Measurements from ENCODE around the gene COPS9. TPM values are rescaled to one million over a fixed set of nuclear protein-coding genes. Genes with fewer than 3 reads are reported as not detected.

The COPS9 gene
- total and polyA plus RNA-seq, 7 experiments from 2014 or later = 53.7 to 297 (median 75.6) TPM

DNA sequence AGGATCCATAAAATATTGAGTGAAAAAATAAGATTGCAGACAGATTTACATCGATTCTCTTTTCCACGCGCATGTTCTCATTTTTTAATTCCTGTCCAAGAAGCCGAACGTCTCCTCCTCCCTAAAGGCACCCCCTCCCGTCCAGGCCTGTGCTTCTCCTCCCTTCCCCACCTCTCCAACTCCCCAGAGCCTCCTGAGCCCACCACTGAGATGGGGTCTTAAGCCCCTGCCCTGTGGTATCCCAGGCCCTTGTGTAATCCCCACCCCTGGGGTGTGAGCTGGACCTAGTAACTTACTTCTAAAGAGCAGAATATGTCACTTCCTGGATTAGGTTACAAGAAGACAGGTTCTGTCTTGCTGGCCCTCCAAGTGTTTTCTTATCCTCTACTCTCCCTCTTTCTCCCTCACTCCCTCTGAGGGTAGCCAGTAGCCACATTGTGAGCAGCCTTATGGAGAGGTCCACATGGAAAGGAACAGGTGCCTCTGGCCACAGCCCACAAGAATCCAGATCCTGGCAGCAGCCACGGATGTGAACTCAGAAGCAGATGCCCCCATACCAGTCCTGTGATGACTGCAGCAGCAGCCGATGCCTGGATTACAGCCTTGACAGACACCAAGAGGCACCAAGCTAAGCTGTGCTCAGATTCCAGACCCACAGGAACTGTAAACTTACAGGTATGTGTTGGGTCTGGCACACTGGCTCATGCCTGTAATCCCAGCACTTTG, 44.0 kb upstream of the COPS9 start:
- Mint-ChIP-seq H3K4me1 (no peaks in the 10 kb centered on the region), H3K4me3 (no peak overlapping the region), H3K27me3 (peaks cover 12 to 36% (median 18%) of the 10 kb centered on the region in 5 donors), H3K9me3 (no peaks in the 10 kb centered on the region), H3K27ac (no peak overlapping the region), H3K36me3 (no peaks in the 10 kb centered on the region)
- Histone ChIP-seq H3K36me3 (ENCODE audit: control insufficient read depth in 2 of 3, insufficient read depth in 3 of 3, low read length in 3 of 3) (no peaks in the 10 kb centered on the region), H3K27me3 (ENCODE audit: control insufficient read depth in 2 of 2, insufficient read depth in 2 of 2, low read length in 2 of 2) (peaks cover 0 to 3% of the 10 kb centered on the region in 2 donors), H3K27ac (ENCODE audit: low read depth, low read length) (no peak overlapping the region), H3K4me3 (ENCODE audit: low read length) (no peak overlapping the region), H3K9me3 (ENCODE audit: control insufficient read depth in 2 of 3, low read length in 3 of 3) (no peaks in the 10 kb centered on the region), H3K4me1 (ENCODE audit: control insufficient read depth in 2 of 2, insufficient read depth in 2 of 2, low read length in 2 of 2) (no peaks in the 10 kb centered on the region)
- intact Hi-C loops (cut with micrococcal nuclease) = no loop called here
- ATAC-seq = no peak
- CTCF ChIA-PET = no interaction called here
- POLR2A ChIA-PET = no interaction called here
- DNase-seq = no peak

- ChIA-PET CTCF (no interaction called here), POLR2A (no interaction called here)
- Histone ChIP-seq H3K4me1 (ENCODE audit: control insufficient read depth in 2 of 2, insufficient read depth in 2 of 2, low read length in 2 of 2) (no peaks in the 10 kb centered on the region), H3K27ac (ENCODE audit: low read depth, low read length) (no peak overlapping the region), H3K36me3 (ENCODE audit: control insufficient read depth in 2 of 3, insufficient read depth in 3 of 3, low read length in 3 of 3) (no peaks in the 10 kb centered on the region), H3K4me3 (ENCODE audit: low read length) (no peak overlapping the region), H3K27me3 (ENCODE audit: control insufficient read depth in 2 of 2, insufficient read depth in 2 of 2, low read length in 2 of 2) (peaks cover 0 to 3% of the 10 kb centered on the region in 2 donors), H3K9me3 (ENCODE audit: control insufficient read depth in 2 of 3, low read length in 3 of 3) (no peaks in the 10 kb centered on the region)
- H3K9me3 Mint-ChIP-seq = no peaks in the 10 kb centered on the region
- H3K27ac Mint-ChIP-seq = no peak overlapping the region
- DNase-seq (no peak), ATAC-seq (no peak)
- H3K4me3 Mint-ChIP-seq = no peak overlapping the region
- peaks cover 12 to 41% (median 19%) of the 10 kb centered on the region in 5 donors for H3K27me3 Mint-ChIP-seq
- intact Hi-C loops (cut with micrococcal nuclease) = no loop called here
- H3K4me1 Mint-ChIP-seq = no peaks in the 10 kb centered on the region
- H3K36me3 Mint-ChIP-seq = no peaks in the 10 kb centered on the region
Measured at GRCh38 chr2:240179186-240179815, 43.2 kb upstream of the COPS9 start.

DNA sequence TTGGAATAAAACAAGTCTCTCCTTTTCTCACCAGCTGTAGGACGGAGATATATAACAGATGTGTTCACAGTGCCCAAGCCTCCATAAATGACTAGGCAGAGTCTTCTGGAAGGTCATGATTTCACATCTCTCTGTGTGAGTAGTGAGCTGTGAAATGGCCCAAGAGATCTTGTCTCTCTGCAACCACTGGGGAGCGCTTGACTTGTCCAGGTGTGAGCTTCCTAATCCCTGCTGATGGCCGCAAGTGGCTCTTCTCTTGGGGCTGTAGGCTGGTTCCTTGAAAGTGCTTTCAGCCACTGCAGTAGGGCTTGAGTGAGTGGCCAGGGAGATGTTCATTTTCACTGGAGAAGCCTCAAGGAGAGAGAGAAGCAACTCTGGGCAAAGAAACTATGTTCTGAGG, 42.5 kb upstream of the COPS9 start:
- ChIA-PET CTCF (no interaction called here), POLR2A (no interaction called here)
- Histone ChIP-seq H3K4me1 (ENCODE audit: control insufficient read depth in 2 of 2, insufficient read depth in 2 of 2, low read length in 2 of 2) (no peaks in the 10 kb centered on the region), H3K27ac (ENCODE audit: low read depth, low read length) (no peak overlapping the region), H3K27me3 (ENCODE audit: control insufficient read depth in 2 of 2, insufficient read depth in 2 of 2, low read length in 2 of 2) (peaks cover 0 to 3% of the 10 kb centered on the region in 2 donors), H3K9me3 (ENCODE audit: control insufficient read depth in 2 of 3, low read length in 3 of 3) (no peaks in the 10 kb centered on the region), H3K4me3 (ENCODE audit: low read length) (no peak overlapping the region), H3K36me3 (ENCODE audit: control insufficient read depth in 2 of 3, insufficient read depth in 3 of 3, low read length in 3 of 3) (no peaks in the 10 kb centered on the region)
- H3K4me3 Mint-ChIP-seq = no peak overlapping the region
- H3K9me3 Mint-ChIP-seq = no peaks in the 10 kb centered on the region
- no peaks in the 10 kb centered on the region for H3K36me3 Mint-ChIP-seq
- ATAC-seq (no peak), DNase-seq (no peak)
- H3K4me1 Mint-ChIP-seq = no peaks in the 10 kb centered on the region
- peaks cover 12 to 43% (median 21%) of the 10 kb centered on the region in 5 donors for H3K27me3 Mint-ChIP-seq
- H3K27ac Mint-ChIP-seq = no peak overlapping the region
- intact Hi-C loops (cut with micrococcal nuclease) = no loop called here

- ChIA-PET POLR2A (no interaction called here), CTCF (no interaction called here)
- peaks cover 0 to 38% (median 15%) of the 10 kb centered on the region in 5 donors for H3K27me3 Mint-ChIP-seq
- intact Hi-C loops (cut with micrococcal nuclease) = no loop called here
- Histone ChIP-seq H3K4me1 (ENCODE audit: control insufficient read depth in 2 of 2, insufficient read depth in 2 of 2, low read length in 2 of 2) (no peaks in the 10 kb centered on the region), H3K9me3 (ENCODE audit: control insufficient read depth in 2 of 3, low read length in 3 of 3) (no peaks in the 10 kb centered on the region), H3K4me3 (ENCODE audit: low read length) (no peak overlapping the region), H3K36me3 (ENCODE audit: control insufficient read depth in 2 of 3, insufficient read depth in 3 of 3, low read length in 3 of 3) (no peaks in the 10 kb centered on the region), H3K27me3 (ENCODE audit: control insufficient read depth in 2 of 2, insufficient read depth in 2 of 2, low read length in 2 of 2) (peaks cover 0 to 3% of the 10 kb centered on the region in 2 donors), H3K27ac (ENCODE audit: low read depth, low read length) (no peak overlapping the region)
- H3K9me3 Mint-ChIP-seq = no peaks in the 10 kb centered on the region
- H3K36me3 Mint-ChIP-seq = no peaks in the 10 kb centered on the region
- DNase-seq (no peak), ATAC-seq (no peak)
- H3K4me1 Mint-ChIP-seq = no peaks in the 10 kb centered on the region
- H3K27ac Mint-ChIP-seq = no peak overlapping the region
- no peak overlapping the region for H3K4me3 Mint-ChIP-seq
Measured at GRCh38 chr2:240174496-240174895, 38.4 kb upstream of the COPS9 start.

DNA sequence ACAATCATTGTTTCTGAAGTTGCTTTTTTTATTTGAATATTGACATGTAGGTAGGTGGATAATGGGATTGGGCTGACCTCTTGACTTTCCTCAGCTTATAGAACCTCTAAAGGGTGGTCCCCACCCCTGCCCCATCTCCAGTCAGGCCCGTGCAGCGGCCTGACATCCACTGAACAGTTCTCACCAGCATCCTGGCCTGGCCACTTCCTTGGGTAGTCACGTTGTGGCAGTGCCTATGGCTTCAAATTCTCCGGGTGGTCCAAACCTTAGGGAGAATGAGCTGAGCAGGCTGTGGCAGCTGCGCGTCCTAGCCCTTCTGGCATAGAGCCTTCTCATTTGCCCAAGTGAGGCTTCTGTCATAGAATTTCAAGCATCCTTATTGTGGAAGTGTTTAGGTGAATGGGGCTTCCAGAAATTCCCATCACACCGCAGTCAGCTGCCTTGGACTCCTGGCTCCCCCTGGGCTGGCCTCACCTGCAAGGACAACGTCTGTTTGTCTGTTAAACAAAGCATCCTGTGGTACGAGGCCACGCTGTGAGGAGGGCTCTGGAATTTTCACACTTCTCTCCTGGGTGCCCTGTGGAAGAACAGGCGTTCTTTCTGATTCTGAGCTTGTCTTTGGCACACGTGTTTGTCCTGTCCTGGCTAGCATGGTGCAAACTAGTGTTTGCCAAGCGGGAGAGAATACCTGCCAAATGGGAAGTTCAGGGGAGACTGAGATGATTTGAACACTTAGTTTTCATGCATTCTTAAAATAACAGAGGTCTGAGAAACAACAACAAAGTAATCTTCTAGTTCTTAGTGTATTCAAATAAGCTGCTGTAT, 36.2 kb upstream of the COPS9 start:
- H3K4me1 Mint-ChIP-seq = no peaks in the 10 kb centered on the region
- Histone ChIP-seq H3K4me3 (ENCODE audit: low read length) (no peak overlapping the region), H3K9me3 (ENCODE audit: control insufficient read depth in 2 of 3, low read length in 3 of 3) (no peaks in the 10 kb centered on the region), H3K27ac (ENCODE audit: low read depth, low read length) (no peak overlapping the region), H3K27me3 (ENCODE audit: control insufficient read depth in 2 of 2, insufficient read depth in 2 of 2, low read length in 2 of 2) (peaks cover 0 to 3% of the 10 kb centered on the region in 2 donors), H3K4me1 (ENCODE audit: control insufficient read depth in 2 of 2, insufficient read depth in 2 of 2, low read length in 2 of 2) (no peaks in the 10 kb centered on the region), H3K36me3 (ENCODE audit: control insufficient read depth in 2 of 3, insufficient read depth in 3 of 3, low read length in 3 of 3) (no peaks in the 10 kb centered on the region)
- H3K27me3 Mint-ChIP-seq = peaks cover 0 to 33% (median 10%) of the 10 kb centered on the region in 5 donors
- intact Hi-C loops (cut with micrococcal nuclease) = no loop called here
- ChIA-PET CTCF (no interaction called here), POLR2A (no interaction called here)
- no peaks in the 10 kb centered on the region for H3K36me3 Mint-ChIP-seq
- ATAC-seq (no peak), DNase-seq (no peak)
- H3K4me3 Mint-ChIP-seq = no peak overlapping the region
- no peak overlapping the region for H3K27ac Mint-ChIP-seq
- H3K9me3 Mint-ChIP-seq = no peaks in the 10 kb centered on the region

DNA sequence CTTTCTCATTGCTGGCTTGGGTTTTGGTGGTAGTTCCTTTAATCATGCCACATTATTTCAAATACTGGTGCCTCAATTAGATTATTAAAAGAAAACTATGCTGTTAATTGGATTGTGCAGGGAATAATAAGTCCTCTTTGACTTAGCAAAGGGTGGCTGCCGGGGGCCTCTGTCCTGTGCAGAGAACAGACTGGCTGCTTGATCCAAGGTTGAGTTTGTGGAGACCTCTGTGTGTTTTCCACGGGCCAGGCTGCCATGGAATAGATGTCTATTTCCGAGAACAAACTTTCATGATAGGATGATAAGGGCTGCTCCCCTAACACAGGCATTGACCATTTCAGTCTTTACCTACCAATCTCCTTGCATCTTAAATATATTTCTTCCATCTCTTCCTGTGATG, 34.8 kb upstream of the COPS9 start:
- Mint-ChIP-seq H3K27ac (no peak overlapping the region), H3K4me3 (no peak overlapping the region), H3K36me3 (no peaks in the 10 kb centered on the region), H3K27me3 (peaks cover 0 to 27% (median 6%) of the 10 kb centered on the region in 5 donors), H3K4me1 (no peaks in the 10 kb centered on the region), H3K9me3 (no peaks in the 10 kb centered on the region)
- H3K27ac ChIP-seq (ENCODE audit: low read depth, low read length) = no peak overlapping the region
- POLR2A ChIA-PET = no interaction called here
- intact Hi-C loops (cut with micrococcal nuclease) = no loop called here
- H3K4me3 ChIP-seq (ENCODE audit: low read length) = no peak overlapping the region
- DNase-seq (no peak), ATAC-seq (no peak)
- no peaks in the 10 kb centered on the region for H3K27me3 ChIP-seq (ENCODE audit: control insufficient read depth in 2 of 2, insufficient read depth in 2 of 2, low read length in 2 of 2)
- no peaks in the 10 kb centered on the region for H3K36me3 ChIP-seq (ENCODE audit: control insufficient read depth in 2 of 3, insufficient read depth in 3 of 3, low read length in 3 of 3)
- CTCF ChIA-PET = no interaction called here
- no peaks in the 10 kb centered on the region for H3K9me3 ChIP-seq (ENCODE audit: control insufficient read depth in 2 of 3, low read length in 3 of 3)
- no peaks in the 10 kb centered on the region for H3K4me1 ChIP-seq (ENCODE audit: control insufficient read depth in 2 of 2, insufficient read depth in 2 of 2, low read length in 2 of 2)

Data from naive thymus-derived CD4-positive, alpha-beta T cell (primary cell).